Transverse colon (tissue), 4 donors: ENCODE data around the gene KRT32. TPM values are rescaled to one million over a fixed set of nuclear protein-coding genes. Genes with fewer than 3 reads are reported as not detected.

Source experiments
- DNase-seq: peaks from one replicate; pipeline ENCODE4 v3.0.0-alpha.2; 2019
- H3K27ac ChIP-seq, 4 donors: fragments of 200-600 bp; sonication (generic); 2 replicates each; pipeline ENCODE4 v1.5.1; 2016 to 2018; ENCODE audit warnings: inconsistent platforms in 4 of 4
- H3K27me3 ChIP-seq: fragments of 200-600 bp; sonication (generic); 2 replicates; pipeline ENCODE4 v1.5.1; 2017; ENCODE audit warnings: inconsistent platforms
- H3K36me3 ChIP-seq, 4 donors: fragments of 200-600 bp; sonication (generic); 2 replicates each; pipeline ENCODE4 v1.5.1; 2017 to 2019; ENCODE audit warnings: inconsistent platforms in 4 of 4
- H3K4me1 ChIP-seq, 4 donors: fragments of 200-600 bp; sonication (generic); 2 replicates each; pipeline ENCODE4 v1.5.1; 2017 to 2020; ENCODE audit warnings: inconsistent platforms in 4 of 4
- H3K4me3 ChIP-seq, 4 donors: fragments of 200-600 bp; sonication (generic); 1 replicate in 1 of 4; 2 replicates in 3 of 4; pipeline versions ENCODE4 v1.5.1 to v1.6.1; 2017 to 2019; ENCODE audit warnings: inconsistent platforms in 4 of 4
- H3K9me3 ChIP-seq, 2 donors: fragments of 200-600 bp; sonication (generic); 2 replicates each; pipeline ENCODE4 v1.5.1; 2017 to 2019; ENCODE audit warnings: inconsistent platforms in 2 of 2
- CTCF ChIP-seq, 5 experiments: fragments of 200-600 bp in 3 of 5; fragments of 450-650 bp in 2 of 5; sonication (generic) in 3 of 5; IDR thresholded peaks; 1 replicate in 2 of 5; 2 replicates in 3 of 5; pipeline ENCODE4 v1.5.1; 2016 to 2017; ENCODE audit warnings: antibody characterized with exemption in 5 of 5, inconsistent platforms in 3 of 5, mild to moderate bottlenecking in 2 of 5, moderate library complexity in 1 of 5
- EP300 ChIP-seq: sonication (generic); formaldehyde crosslinking; IDR thresholded peaks from one replicate; pipeline ENCODE4 v1.6.1; 2017; ENCODE audit warnings: antibody characterized with exemption, low read depth
- POLR2A ChIP-seq: fragments of 450-650 bp; IDR thresholded peaks from one replicate; pipeline ENCODE4 v1.6.1; 2016; ENCODE audit warnings: antibody characterized with exemption, mild to moderate bottlenecking, moderate library complexity
- POLR2AphosphoS5 ChIP-seq, 3 donors: sonication (generic); formaldehyde crosslinking; IDR thresholded peaks; one replicate each; pipeline ENCODE4 v1.6.1; 2016; ENCODE audit warnings: antibody characterized with exemption in 3 of 3
- WGBS, 2 donors: methylation state at CpG; one replicate each; pipeline ENCODE4 v1.1.5; 2018; ENCODE audit warnings: low coverage in 1 of 2; 5-methylcytosine and 5-hydroxymethylcytosine counted together
- in situ Hi-C, 4 donors: fragments of 200-750 bp; cut with MboI; loops; one replicate each; pipeline versions ENCODE4 v1.15.0 to v1.15.1; 2017; ENCODE audit warnings: low sequenced_read_pairs in 3 of 4, low pct_ligation_motif_present in 1 of 4, low pct_unique_long_range_greater_than_20kb in 1 of 4
- intact Hi-C: fragments of 100-400 bp; cut with DNase I; formaldehyde crosslinking; loops from one replicate; pipeline ENCODE4 v1.15.1; 2023; ENCODE audit warnings: low total_unique reads
- total RNA-seq, 4 donors: library from RNA; depleted of rRNA; stranded (reverse); fragments of >200 nt; gene quantifications; one replicate each; pipeline ENCODE4 v1.1.0, GENCODE V29; 2016

The KRT32 gene
- total RNA-seq, 4 donors from 2014 or later, result not detected

- no peak for TF ChIP-seq POLR2AphosphoS5 (IDR thresholded peaks at IDR 0.05)
- no peak for TF ChIP-seq EP300
- no peak for TF ChIP-seq CTCF (IDR thresholded peaks at IDR 0.05)
- in situ Hi-C loops (no loop called here), intact Hi-C loops (no loop called here)
- WGBS, 2 donors, result 33% methylated on average over 2 of the region's 2 CpGs; no CpG with 5 or more reads in 1 of the 2 donors
- no peaks in the 10 kb centered on the region for H3K36me3 ChIP-seq
- H3K4me3 ChIP-seq, result no peak overlapping the region
- no peak for DNase-seq
- H3K27ac ChIP-seq, result no peak overlapping the region
- no peaks in the 10 kb centered on the region for H3K4me1 ChIP-seq
- no peaks in the 10 kb centered on the region for H3K9me3 ChIP-seq
- H3K27me3 ChIP-seq, result peaks cover 18% of the 10 kb centered on the region
Measured at GRCh38 chr17:41448506-41448905, 18.7 kb downstream of the KRT32 start.

- Histone ChIP-seq H3K27me3 (peaks cover 26% of the 10 kb centered on the region), H3K9me3 (no peaks in the 10 kb centered on the region), H3K4me3 (no peak overlapping the region), H3K36me3 (no peaks in the 10 kb centered on the region), H3K4me1 (no peaks in the 10 kb centered on the region), H3K27ac (no peak overlapping the region)
- intact Hi-C loops, result no loop called here
- WGBS, 2 donors, result 48 to 77% methylated on average over 2 of the region's 2 CpGs
- TF ChIP-seq EP300, result no peak
- DNase-seq, result no peak
- in situ Hi-C loops, result no loop called here
Measured at GRCh38 chr17:41446806-41447205, 20.4 kb downstream of the KRT32 start.

- peaks cover 26% of the 10 kb centered on the region for H3K27me3 ChIP-seq
- no peak for DNase-seq
- no peak overlapping the region for H3K4me3 ChIP-seq
- H3K36me3 ChIP-seq, result no peaks in the 10 kb centered on the region
- WGBS, 2 donors, result 52 to 72% methylated on average over 3 of the region's 3 CpGs
- H3K27ac ChIP-seq, result no peak overlapping the region
- TF ChIP-seq CTCF (IDR thresholded peaks at IDR 0.05), result no peak
- no peak for TF ChIP-seq EP300
- TF ChIP-seq POLR2AphosphoS5 (IDR thresholded peaks at IDR 0.05), result no peak
- TF ChIP-seq POLR2A, result no peak
- H3K9me3 ChIP-seq, result no peaks in the 10 kb centered on the region
- no peaks in the 10 kb centered on the region for H3K4me1 ChIP-seq
- in situ Hi-C loops (no loop called here), intact Hi-C loops (no loop called here)
Measured at GRCh38 chr17:41444640-41445039, 22.5 kb downstream of the KRT32 start.

GRCh38 chr17:41444186-41444585, 23.0 kb downstream of the KRT32 start:
- in situ Hi-C loops (no loop called here), intact Hi-C loops (no loop called here)
- no peak overlapping the region for H3K4me3 ChIP-seq
- 38 to 47% methylated on average over 1 of the region's 1 CpG for WGBS, 2 donors
- H3K9me3 ChIP-seq, result no peaks in the 10 kb centered on the region
- H3K36me3 ChIP-seq, result no peaks in the 10 kb centered on the region
- H3K4me1 ChIP-seq, result no peaks in the 10 kb centered on the region
- TF ChIP-seq CTCF (IDR thresholded peaks at IDR 0.05) (no peak), POLR2A (no peak), EP300 (no peak), POLR2AphosphoS5 (IDR thresholded peaks at IDR 0.05) (no peak)
- no peak overlapping the region for H3K27ac ChIP-seq
- DNase-seq, result no peak
- H3K27me3 ChIP-seq, result peaks cover 26% of the 10 kb centered on the region

- no peak overlapping the region for H3K27ac ChIP-seq
- H3K4me1 ChIP-seq, result no peaks in the 10 kb centered on the region
- DNase-seq, result no peak
- no peaks in the 10 kb centered on the region for H3K9me3 ChIP-seq
- in situ Hi-C loops, result no loop called here
- H3K4me3 ChIP-seq, result no peak overlapping the region
- H3K27me3 ChIP-seq, result peaks cover 26% of the 10 kb centered on the region
- no peak for TF ChIP-seq EP300
- no peak for TF ChIP-seq POLR2A
- TF ChIP-seq POLR2AphosphoS5 (IDR thresholded peaks at IDR 0.05), result no peak
- no peak for TF ChIP-seq CTCF (IDR thresholded peaks at IDR 0.05)
- 47 to 76% methylated on average over 3 to 4 of the region's 4 CpGs for WGBS, 2 donors
- intact Hi-C loops, result no loop called here
- H3K36me3 ChIP-seq, result no peaks in the 10 kb centered on the region
Measured at GRCh38 chr17:41442739-41443138, 24.4 kb downstream of the KRT32 start.
